HG03354 (cell line): Measurements from ENCODE around the gene ARRB2.

Experiments used
- ATAC-seq: cut with Tn5 transposase; IDR thresholded peaks from one replicate; pipeline ENCODE4 v1.9.1; 2021; ENCODE audit warnings: mild to moderate bottlenecking; ENCODE audit not compliant: unreplicated experiment, poor library complexity, severe bottlenecking

ARRB2 gene

GRCh38 chr17:4722678-4723240 is 12.3 kb downstream of the ARRB2 start:
- no peak for ATAC-seq

GRCh38 chr17:4724650-4725049 is 14.2 kb downstream of the ARRB2 start:
- no peak for ATAC-seq

- ATAC-seq = no peak
These were observed 15.3 kb downstream of the ARRB2 start for GRCh38 chr17:4725646-4726310.

- no peak for ATAC-seq
These were observed 17.7 kb downstream of the ARRB2 start for GRCh38 chr17:4728124-4728523.

- ATAC-seq = no peak
These were observed 22.7 kb downstream of the ARRB2 start for GRCh38 chr17:4733073-4733531.

GRCh38 chr17:4734857-4735475 is 24.5 kb downstream of the ARRB2 start:
- no peak for ATAC-seq

GRCh38 chr17:4735876-4736651 is 25.6 kb downstream of the ARRB2 start:
- no peak for ATAC-seq

- ATAC-seq = no peak
These were observed 28.0 kb downstream of the ARRB2 start for GRCh38 chr17:4738136-4739121.

GRCh38 chr17:4739122-4740024 is 28.9 kb downstream of the ARRB2 start, which contains the start of the genes CXCL16 and ZMYND15:
TSS of gene CXCL16 (minus strand) at chr17:4739928. CDS start at chr17:4739339, 589 bp downstream.
TSS of gene ZMYND15 (plus strand) at chr17:4739833. CDS start at chr17:4740549, 716 bp downstream.
- ATAC-seq = peak; percentile 49

- ATAC-seq = no peak
These were observed 29.6 kb downstream of the ARRB2 start for GRCh38 chr17:4740025-4740351.

GRCh38 chr17:4740584-4740983 is 30.2 kb downstream of the ARRB2 start:
- no peak for ATAC-seq

GRCh38 chr17:4741544-4741943 is 31.1 kb downstream of the ARRB2 start:
- ATAC-seq = no peak

- no peak for ATAC-seq
These were observed 31.7 kb downstream of the ARRB2 start for GRCh38 chr17:4742133-4742532.

GRCh38 chr17:4742629-4743028 is 32.2 kb downstream of the ARRB2 start:
- ATAC-seq = no peak

- ATAC-seq = no peak
These were observed 32.8 kb downstream of the ARRB2 start for GRCh38 chr17:4743216-4743615.

- no peak for ATAC-seq
These were observed 33.5 kb downstream of the ARRB2 start for GRCh38 chr17:4743898-4744297.

- ATAC-seq = no peak
These were observed 34.9 kb downstream of the ARRB2 start for GRCh38 chr17:4744999-4745969.
